ENCODE data around the gene AFF1.
"Not testable (repeated sequence)": the region's sequence is repeated elsewhere in the genome, so short reads cannot be mapped to it uniquely, and the experiment has no call there.

The AFF1 gene

GRCh38 chr4:87034527-87034926, 99.7 kb downstream of the AFF1 start:
- H3K4me1 ChIP-seq (ENCODE audit: control insufficient read depth in 2 of 2, insufficient read depth in 1 of 2, low read depth in 1 of 2, low read length in 2 of 2): peaks cover 36 to 75% of the 10 kb centered on the region in 2 donors
- no peak overlapping the region for H3K23ac ChIP-seq (ENCODE audit: low read depth, low read length, poor library complexity)
- H2AFZ ChIP-seq (ENCODE audit: low read length): no peak overlapping the region
- H3K4ac ChIP-seq (ENCODE audit: low read length): no peak overlapping the region
- no peak overlapping the region for H3K4me2 ChIP-seq (ENCODE audit: insufficient read depth, low read length, poor library complexity, severe bottlenecking)
- DNase-seq (ENCODE audit: low spot score): no peak
- H3K4me3 ChIP-seq (ENCODE audit: low read length in 2 of 2): no peak overlapping the region
- no peak overlapping the region for H2BK15ac ChIP-seq (ENCODE audit: low read length)
- H3K36me3 ChIP-seq (replicated peaks in 1 of 2; ENCODE audit: control insufficient read depth in 2 of 2, insufficient read depth in 2 of 2, low read length in 2 of 2): no peaks in the 10 kb centered on the region
- H4K8ac ChIP-seq (ENCODE audit: low read depth, low read length): no peak overlapping the region
- no peak overlapping the region for H3K9ac ChIP-seq (ENCODE audit: low read depth, low read length, poor library complexity)
- H3K14ac ChIP-seq (ENCODE audit: low read length): no peak overlapping the region
- no peak overlapping the region for H3K27ac ChIP-seq (replicated peaks; ENCODE audit: low read length)
- no peak overlapping the region for H4K91ac ChIP-seq (ENCODE audit: low read depth, low read length, poor library complexity)
- no peak overlapping the region for H3K18ac ChIP-seq (ENCODE audit: low read length)
- no peaks in the 10 kb centered on the region for H3K9me3 ChIP-seq (replicated peaks in 1 of 2; ENCODE audit: control insufficient read depth in 2 of 2, insufficient read depth in 1 of 2, low read depth in 1 of 2, low read length in 2 of 2)
- H2BK120ac ChIP-seq (ENCODE audit: low read depth, low read length): no peak overlapping the region
- H3K27me3 ChIP-seq (ENCODE audit: control insufficient read depth in 3 of 3, insufficient read depth in 3 of 3, low read depth in 1 of 3, low read length in 3 of 3): no peaks in the 10 kb centered on the region
- no CpG with 5 or more reads among the region's 3 CpGs for WGBS, 2 donors (ENCODE audit: extremely low coverage in 2 of 2, insufficient read length in 2 of 2, insufficient replicate concordance in 1 of 2)
- H2BK12ac ChIP-seq (ENCODE audit: low read length): no peak overlapping the region
- H2BK5ac ChIP-seq (ENCODE audit: low read length): no peak overlapping the region
- no peaks in the 10 kb centered on the region for H3K79me1 ChIP-seq (ENCODE audit: low read depth, low read length)
- no peak overlapping the region for H2AK5ac ChIP-seq (ENCODE audit: low read depth, low read length)

- Histone ChIP-seq H2AK5ac (ENCODE audit: low read depth, low read length) (no peak overlapping the region), H2BK15ac (ENCODE audit: low read length) (no peak overlapping the region), H3K79me1 (ENCODE audit: low read depth, low read length) (no peaks in the 10 kb centered on the region), H3K9me3 (replicated peaks in 1 of 2; ENCODE audit: control insufficient read depth in 2 of 2, insufficient read depth in 1 of 2, low read depth in 1 of 2, low read length in 2 of 2) (no peaks in the 10 kb centered on the region), H2BK12ac (ENCODE audit: low read length) (no peak overlapping the region), H3K36me3 (replicated peaks in 1 of 2; ENCODE audit: control insufficient read depth in 2 of 2, insufficient read depth in 2 of 2, low read length in 2 of 2) (no peaks in the 10 kb centered on the region), H3K27ac (replicated peaks; ENCODE audit: low read length) (no peak overlapping the region), H3K14ac (ENCODE audit: low read length) (no peak overlapping the region), H3K27me3 (ENCODE audit: control insufficient read depth in 3 of 3, insufficient read depth in 3 of 3, low read depth in 1 of 3, low read length in 3 of 3) (no peaks in the 10 kb centered on the region), H2AFZ (ENCODE audit: low read length) (no peak overlapping the region), H3K4me3 (ENCODE audit: low read length in 2 of 2) (no peak overlapping the region), H2BK120ac (ENCODE audit: low read depth, low read length) (no peak overlapping the region), H3K4ac (ENCODE audit: low read length) (no peak overlapping the region), H3K4me2 (ENCODE audit: insufficient read depth, low read length, poor library complexity, severe bottlenecking) (no peak overlapping the region), H4K91ac (ENCODE audit: low read depth, low read length, poor library complexity) (no peak overlapping the region), H3K18ac (ENCODE audit: low read length) (no peak overlapping the region), H3K4me1 (ENCODE audit: control insufficient read depth in 2 of 2, insufficient read depth in 1 of 2, low read depth in 1 of 2, low read length in 2 of 2) (peaks cover 36 to 71% of the 10 kb centered on the region in 2 donors), H2BK5ac (ENCODE audit: low read length) (no peak overlapping the region), H4K8ac (ENCODE audit: low read depth, low read length) (no peak overlapping the region), H3K23ac (ENCODE audit: low read depth, low read length, poor library complexity) (no peak overlapping the region), H3K9ac (ENCODE audit: low read depth, low read length, poor library complexity) (no peak overlapping the region)
- no CpG with 5 or more reads among the region's 3 CpGs for WGBS, 2 donors (ENCODE audit: extremely low coverage in 2 of 2, insufficient read length in 2 of 2, insufficient replicate concordance in 1 of 2)
- no peak for DNase-seq (ENCODE audit: low spot score)
Observed at GRCh38 chr4:87035881-87036509, 101.2 kb downstream of the AFF1 start.

- whole genome bisulfite sequencing, 2 donors (ENCODE audit: extremely low coverage in 2 of 2, insufficient read length in 2 of 2, insufficient replicate concordance in 1 of 2): no CpG with 5 or more reads among the region's 4 CpGs
- H2BK120ac ChIP-seq (ENCODE audit: low read depth, low read length): no peak overlapping the region
- no peak overlapping the region for H3K23ac ChIP-seq (ENCODE audit: low read depth, low read length, poor library complexity)
- no peak overlapping the region for H3K4me3 ChIP-seq (ENCODE audit: low read length in 2 of 2)
- H3K9ac ChIP-seq (ENCODE audit: low read depth, low read length, poor library complexity): no peak overlapping the region
- no peak overlapping the region for H2AFZ ChIP-seq (ENCODE audit: low read length)
- no peak overlapping the region for H2BK15ac ChIP-seq (ENCODE audit: low read length)
- no peaks in the 10 kb centered on the region for H3K9me3 ChIP-seq (replicated peaks in 1 of 2; ENCODE audit: control insufficient read depth in 2 of 2, insufficient read depth in 1 of 2, low read depth in 1 of 2, low read length in 2 of 2)
- no peaks in the 10 kb centered on the region for H3K27me3 ChIP-seq (ENCODE audit: control insufficient read depth in 3 of 3, insufficient read depth in 3 of 3, low read depth in 1 of 3, low read length in 3 of 3)
- no peak overlapping the region for H3K27ac ChIP-seq (replicated peaks; ENCODE audit: low read length)
- no peak overlapping the region for H3K4me2 ChIP-seq (ENCODE audit: insufficient read depth, low read length, poor library complexity, severe bottlenecking)
- no peak overlapping the region for H3K18ac ChIP-seq (ENCODE audit: low read length)
- DNase-seq (ENCODE audit: low spot score): no peak
- no peak overlapping the region for H2AK5ac ChIP-seq (ENCODE audit: low read depth, low read length)
- no peaks in the 10 kb centered on the region for H3K79me1 ChIP-seq (ENCODE audit: low read depth, low read length)
- H4K8ac ChIP-seq (ENCODE audit: low read depth, low read length): no peak overlapping the region
- H4K91ac ChIP-seq (ENCODE audit: low read depth, low read length, poor library complexity): no peak overlapping the region
- no peak overlapping the region for H3K14ac ChIP-seq (ENCODE audit: low read length)
- no peak overlapping the region for H2BK12ac ChIP-seq (ENCODE audit: low read length)
- peaks cover 34 to 64% of the 10 kb centered on the region in 2 donors for H3K4me1 ChIP-seq (ENCODE audit: control insufficient read depth in 2 of 2, insufficient read depth in 1 of 2, low read depth in 1 of 2, low read length in 2 of 2)
- H2BK5ac ChIP-seq (ENCODE audit: low read length): no peak overlapping the region
- H3K36me3 ChIP-seq (replicated peaks in 1 of 2; ENCODE audit: control insufficient read depth in 2 of 2, insufficient read depth in 2 of 2, low read length in 2 of 2): no peaks in the 10 kb centered on the region
- H3K4ac ChIP-seq (ENCODE audit: low read length): no peak overlapping the region
Observed at GRCh38 chr4:87036713-87037112, 101.9 kb downstream of the AFF1 start.

- H3K9me3 ChIP-seq (replicated peaks in 1 of 2; ENCODE audit: control insufficient read depth in 2 of 2, insufficient read depth in 1 of 2, low read depth in 1 of 2, low read length in 2 of 2); H3K9ac ChIP-seq (ENCODE audit: low read depth, low read length, poor library complexity); H2AK5ac ChIP-seq (ENCODE audit: low read depth, low read length); DNase-seq (ENCODE audit: low spot score); H2BK5ac ChIP-seq (ENCODE audit: low read length); H2BK15ac ChIP-seq (ENCODE audit: low read length); H3K27me3 ChIP-seq (ENCODE audit: control insufficient read depth in 3 of 3, insufficient read depth in 3 of 3, low read depth in 1 of 3, low read length in 3 of 3); H3K18ac ChIP-seq (ENCODE audit: low read length); H3K23ac ChIP-seq (ENCODE audit: low read depth, low read length, poor library complexity); H3K4ac ChIP-seq (ENCODE audit: low read length); H2BK120ac ChIP-seq (ENCODE audit: low read depth, low read length); H2AFZ ChIP-seq (ENCODE audit: low read length); H3K36me3 ChIP-seq (replicated peaks in 1 of 2; ENCODE audit: control insufficient read depth in 2 of 2, insufficient read depth in 2 of 2, low read length in 2 of 2); H3K79me1 ChIP-seq (ENCODE audit: low read depth, low read length); H4K8ac ChIP-seq (ENCODE audit: low read depth, low read length); H3K14ac ChIP-seq (ENCODE audit: low read length); H3K4me3 ChIP-seq (ENCODE audit: low read length in 2 of 2); H2BK12ac ChIP-seq (ENCODE audit: low read length); H4K91ac ChIP-seq (ENCODE audit: low read depth, low read length, poor library complexity); H3K4me2 ChIP-seq (ENCODE audit: insufficient read depth, low read length, poor library complexity, severe bottlenecking): not testable (repeated sequence)
- peak overlapping the region; percentile 2 for H3K27ac ChIP-seq (replicated peaks; ENCODE audit: low read length)
- H3K4me1 ChIP-seq (ENCODE audit: control insufficient read depth in 2 of 2, insufficient read depth in 1 of 2, low read depth in 1 of 2, low read length in 2 of 2): peaks cover 34 to 59% of the 10 kb centered on the region in 2 donors
- WGBS, 2 donors (ENCODE audit: extremely low coverage in 2 of 2, insufficient read length in 2 of 2, insufficient replicate concordance in 1 of 2): no CpG with 5 or more reads among the region's 7 CpGs
Observed at GRCh38 chr4:87037171-87037570, 102.4 kb downstream of the AFF1 start.
